Gastroesophageal sphincter (tissue), 4 donors: ENCODE results near the gene NTN5. TPM values are rescaled to one million over a fixed set of nuclear protein-coding genes. Genes with fewer than 3 reads are reported as not detected.
A peak's percentile ranks its signal among the peaks of the same experiment; 100 is the strongest.
"Not testable (repeated sequence)": the region's sequence is repeated elsewhere in the genome, so short reads cannot be mapped to it uniquely, and the experiment has no call there.

Source experiments
- ATAC-seq: fragments of 150-250 bp; one replicate; pipeline ENCODE4 v1.9.1; 2016; ENCODE audit warnings: mild to moderate bottlenecking, moderate library complexity
- H3K27ac ChIP-seq, 4 donors: fragments of 200-600 bp; sonication (generic) in 3 of 4; 1 replicate in 3 of 4; 2 replicates in 1 of 4; pipeline ENCODE4 v1.5.1; 2016 to 2019
- H3K27me3 ChIP-seq: fragments of 200-600 bp; sonication (generic); one replicate; pipeline ENCODE4 v1.5.1; 2019
- H3K36me3 ChIP-seq, 2 donors: fragments of 200-600 bp; sonication (generic); one replicate each; pipeline ENCODE4 v1.5.1; 2019; ENCODE audit warnings: control low read depth in 1 of 2
- H3K4me1 ChIP-seq, 3 donors: fragments of 200-600 bp; sonication (generic); 1 replicate in 2 of 3; 2 replicates in 1 of 3; pipeline ENCODE4 v1.5.1; 2016 to 2019; ENCODE audit warnings: control low read depth in 2 of 3
- H3K4me3 ChIP-seq, 2 donors: fragments of 200-600 bp; sonication (generic); one replicate each; pipeline ENCODE4 v1.5.1; 2019; ENCODE audit warnings: mild to moderate bottlenecking in 1 of 2, moderate library complexity in 1 of 2
- H3K9me3 ChIP-seq, 3 donors: fragments of 200-600 bp; sonication (generic); one replicate each; pipeline ENCODE4 v1.5.1; 2017 to 2019; ENCODE audit warnings: control low read depth in 2 of 3
- CTCF ChIP-seq, 4 experiments: fragments of 200-600 bp in 2 of 4; fragments of 450-650 bp in 2 of 4; sonication (generic) in 1 of 4; IDR thresholded peaks; one replicate each; pipeline ENCODE4 v1.5.1; 2017 to 2019; ENCODE audit warnings: antibody characterized with exemption in 4 of 4, mild to moderate bottlenecking in 2 of 4, moderate library complexity in 2 of 4
- EP300 ChIP-seq: sonication (generic); formaldehyde crosslinking; IDR thresholded peaks from one replicate; pipeline ENCODE4 v1.6.1; 2017; ENCODE audit warnings: antibody characterized with exemption, mild to moderate bottlenecking
- POLR2A ChIP-seq, 2 donors: fragments of 450-650 bp; IDR thresholded peaks; one replicate each; pipeline ENCODE4 v1.6.1; 2017; ENCODE audit warnings: antibody characterized with exemption in 2 of 2, mild to moderate bottlenecking in 2 of 2, moderate library complexity in 1 of 2
- POLR2AphosphoS5 ChIP-seq: sonication (generic); formaldehyde crosslinking; IDR thresholded peaks from one replicate; pipeline ENCODE4 v1.6.1; 2017; ENCODE audit warnings: antibody characterized with exemption
- WGBS, 2 donors: methylation state at CpG; one replicate each; pipeline ENCODE4 v1.1.5; 2018; ENCODE audit warnings: low coverage in 1 of 2; 5-methylcytosine and 5-hydroxymethylcytosine counted together
- total RNA-seq, 4 donors: library from RNA; depleted of rRNA; stranded (reverse); fragments of >200 nt; gene quantifications; one replicate each; pipeline ENCODE4 v1.1.0, GENCODE V29; 2016

Gene NTN5
- total RNA-seq, 4 donors from 2014 or later, result 0.78 to 2.3 (median 1.1) TPM; not detected in 1

- Histone ChIP-seq H3K27ac (no peak overlapping the region), H3K27me3 (peaks cover 27% of the 10 kb centered on the region), H3K9me3 (no peaks in the 10 kb centered on the region), H3K4me1 (peaks cover 0 to 15% (median 0%) of the 10 kb centered on the region in 3 donors), H3K36me3 (peaks cover 0 to 9% of the 10 kb centered on the region in 2 donors), H3K4me3 (peak overlapping the region in 1 of 2 donors; percentile 21)
- TF ChIP-seq POLR2AphosphoS5 (no peak), POLR2A (IDR thresholded peaks at IDR 0.05) (no peak), CTCF (IDR thresholded peaks at IDR 0.05) (no peak), EP300 (no peak)
- 5 to 22% methylated on average over 3 to 12 of the region's 34 CpGs for WGBS, 2 donors
- ATAC-seq, result no peak
Measured at GRCh38 chr19:48696353-48697010, 23.7 kb upstream of the NTN5 start.

GRCh38 chr19:48695743-48696352, 23.0 kb upstream of the NTN5 start, which contains the start of gene FUT2:
Gene FUT2, plus strand, starts transcription at chr19:48695971. Its CDS starts 6,986 bp downstream, at chr19:48702957.
- no peak for ATAC-seq
- peak within 1 kb of the TSS in 1 of 2 donors; percentile 21 for H3K4me3 ChIP-seq
- WGBS, 2 donors, result 40% methylated on average over 7 of the region's 16 CpGs; no CpG with 5 or more reads in 1 of the 2 donors
- no peak for TF ChIP-seq POLR2AphosphoS5
- TF ChIP-seq CTCF (IDR thresholded peaks at IDR 0.05), result no peak
- TF ChIP-seq EP300, result no peak
- no peak for TF ChIP-seq POLR2A (IDR thresholded peaks at IDR 0.05)
- no peaks in the 10 kb centered on the region for H3K9me3 ChIP-seq
- no peak within 1 kb of the TSS for H3K27ac ChIP-seq
- peaks cover 0 to 2% of the 10 kb centered on the region in 2 donors for H3K36me3 ChIP-seq
- H3K4me1 ChIP-seq, result peaks cover 0 to 15% (median 0%) of the 10 kb centered on the region in 3 donors
- H3K27me3 ChIP-seq, result peaks cover 27% of the 10 kb centered on the region

- ATAC-seq, H3K27ac ChIP-seq, H3K9me3 ChIP-seq, H3K36me3 ChIP-seq, H3K4me3 ChIP-seq: not testable (repeated sequence)
- Histone ChIP-seq H3K4me1 (peaks cover 0 to 21% (median 0%) of the 10 kb centered on the region in 3 donors), H3K27me3 (peaks cover 27% of the 10 kb centered on the region)
- 86 to 88% methylated on average over 8 of the region's 9 CpGs for WGBS, 2 donors
Measured at GRCh38 chr19:48693629-48694028, 20.8 kb upstream of the NTN5 start.

GRCh38 chr19:48689449-48689848, 16.6 kb upstream of the NTN5 start:
- H3K4me1 ChIP-seq, result peaks cover 0 to 8% (median 0%) of the 10 kb centered on the region in 3 donors
- H3K27me3 ChIP-seq, result no peaks in the 10 kb centered on the region
- no peaks in the 10 kb centered on the region for H3K36me3 ChIP-seq
- ATAC-seq, result no peak
- WGBS, 2 donors, result 37% methylated on average over 6 to 7 of the region's 7 CpGs
- no peak overlapping the region for H3K27ac ChIP-seq
- no peaks in the 10 kb centered on the region for H3K9me3 ChIP-seq
- TF ChIP-seq POLR2A (IDR thresholded peaks at IDR 0.05) (no peak), CTCF (IDR thresholded peaks at IDR 0.05) (no peak), EP300 (no peak), POLR2AphosphoS5 (no peak)
- no peak overlapping the region for H3K4me3 ChIP-seq

GRCh38 chr19:48687776-48688175, 15.0 kb upstream of the NTN5 start:
- WGBS, 2 donors, result 88% methylated on average over 3 of the region's 3 CpGs; no CpG with 5 or more reads in 1 of the 2 donors

GRCh38 chr19:48686637-48687036, 13.8 kb upstream of the NTN5 start:
- not testable (repeated sequence) for H3K36me3 ChIP-seq, H3K27me3 ChIP-seq, H3K27ac ChIP-seq, ATAC-seq, H3K4me3 ChIP-seq, H3K9me3 ChIP-seq
- 80 to 88% methylated on average over 2 to 6 of the region's 7 CpGs for WGBS, 2 donors
- H3K4me1 ChIP-seq, result peaks cover 0 to 11% (median 0%) of the 10 kb centered on the region in 3 donors

More at GRCh38 chr19:48687776-48688175, 15.0 kb upstream of the NTN5 start:
- no peak for ATAC-seq
- H3K27ac ChIP-seq, result no peak overlapping the region
- H3K9me3 ChIP-seq, result no peaks in the 10 kb centered on the region
- H3K4me1 ChIP-seq, result peaks cover 0 to 11% (median 0%) of the 10 kb centered on the region in 3 donors
- H3K36me3 ChIP-seq, result no peaks in the 10 kb centered on the region
- no peak overlapping the region for H3K4me3 ChIP-seq
- H3K27me3 ChIP-seq, result no peaks in the 10 kb centered on the region
- TF ChIP-seq CTCF (IDR thresholded peaks at IDR 0.05), result no peak
- no peak for TF ChIP-seq POLR2AphosphoS5
- no peak for TF ChIP-seq EP300
- TF ChIP-seq POLR2A (IDR thresholded peaks at IDR 0.05), result no peak
